HepG2 (cell line): ENCODE data around the gene MEI1. TPM values are rescaled to one million over a fixed set of nuclear protein-coding genes. Genes with fewer than 3 reads are reported as not detected.
A peak's percentile ranks its signal among the peaks of the same experiment; 100 is the strongest.

Source experiments
- ATAC-seq: fragments of 200-7000 bp; cut with Tn5 transposase; 3 replicates; pipeline ENCODE4 v1.9.1; 2020; ENCODE audit warnings: mild to moderate bottlenecking, moderate library complexity
- BruUV-seq: library from RNA; stranded (reverse); fragments of 400-500 nt; replicated peaks from 2 replicates; lab custom pipeline; 2021; lab: Mats Ljungman, UMichigan
- CTCF ChIA-PET: fragments of 300-600 bp; formaldehyde crosslinking; extraction: SDS; loops from one replicate; lab custom pipeline; 2021; ENCODE audit warnings: low total read pairs, inconsistent platforms, low intra/inter-chr PET ratio; lab: Yijun Ruan, JAX
- POLR2A ChIA-PET: fragments of 350-600 bp; sonication (Branson Sonifier 250); formaldehyde crosslinking; loops from one replicate; lab custom pipeline; 2020; ENCODE audit warnings: antibody characterized with exemption, inconsistent platforms; lab: Yijun Ruan, JAX
- DNase-seq: peaks from one replicate; pipeline ENCODE4 v3.0.0-alpha.2; 2015; ENCODE audit warnings: low spot score
- FAIRE-seq: peaks from 3 replicates; lab custom pipeline; 2011; peaks lifted over from hg19 to GRCh38; lab: Jason Lieb, UNC
- H2AFZ ChIP-seq: one replicate; pipeline ENCODE4 v1.6.1; 2011; ENCODE audit warnings: low read length, inconsistent platforms
- H3K27ac ChIP-seq: fragments of 300-600 bp; 3 replicates; pipeline ENCODE4 v1.8.0; 2011; ENCODE audit warnings: mixed run types, mild to moderate bottlenecking, mixed read lengths, low read length, inconsistent platforms; ENCODE audit not compliant: insufficient read depth; ENCODE audit errors: extremely low read length
- H3K27me3 ChIP-seq, 2 experiments: fragments of 200-600 bp in 1 of 2; 2 replicates in 1 of 2; 3 replicates in 1 of 2; pipeline versions ENCODE4 v1.6.0 to v1.8.0; 2011; ENCODE audit warnings: low read length in 2 of 2, mild to moderate bottlenecking in 2 of 2, moderate library complexity in 2 of 2, inconsistent platforms in 1 of 2; ENCODE audit not compliant: insufficient read depth in 2 of 2, control insufficient read depth in 1 of 2
- H3K36me3 ChIP-seq, 2 experiments: fragments of 200-600 bp in 1 of 2; replicated peaks in 1 of 2; 2 replicates in 1 of 2; 3 replicates in 1 of 2; pipeline versions ENCODE4 v1.5.1 to v1.8.0; 2011; ENCODE audit warnings: low read length in 2 of 2, inconsistent platforms in 1 of 2; ENCODE audit not compliant: insufficient read depth in 2 of 2, control insufficient read depth in 1 of 2
- H3K4me1 ChIP-seq: 2 replicates; pipeline ENCODE4 v1.5.1; 2012; ENCODE audit warnings: low read length, inconsistent platforms; ENCODE audit not compliant: insufficient read depth
- H3K4me2 ChIP-seq: 2 replicates; pipeline ENCODE4 v1.6.0; 2011; ENCODE audit warnings: low read depth, low read length, inconsistent platforms
- H3K4me3 ChIP-seq, 3 experiments: fragments of 200-600 bp in 1 of 3; sonication (generic), shearing (Covaris generic) in 1 of 3; replicated peaks in 1 of 3; 2 replicates each; pipeline ENCODE4 v1.5.1; 2011 to 2016; ENCODE audit warnings: low read length in 3 of 3, inconsistent platforms in 2 of 3, low read depth in 2 of 3, mild to moderate bottlenecking in 2 of 3, control low read depth in 1 of 3, mixed read lengths in 1 of 3; ENCODE audit not compliant: insufficient read depth in 1 of 3
- H3K79me2 ChIP-seq: one replicate; pipeline ENCODE4 v1.6.1; 2011; ENCODE audit warnings: low read length, inconsistent platforms; ENCODE audit not compliant: insufficient read depth
- H3K9ac ChIP-seq: 2 replicates; pipeline ENCODE4 v1.6.0; 2011; ENCODE audit warnings: mild to moderate bottlenecking, low read depth, low read length, inconsistent platforms; ENCODE audit not compliant: insufficient read depth
- H3K9me3 ChIP-seq: 2 replicates; pipeline ENCODE4 v1.5.1; 2012; ENCODE audit warnings: mild to moderate bottlenecking, low read length
- H4K20me1 ChIP-seq: 2 replicates; pipeline ENCODE4 v1.6.0; 2011; ENCODE audit warnings: inconsistent platforms, mild to moderate bottlenecking, low read length, moderate library complexity; ENCODE audit not compliant: insufficient read depth
- CHCHD3 ChIP-seq: sonication (generic); formaldehyde crosslinking; IDR thresholded peaks from 2 replicates; pipeline ENCODE4 v1.8.0; 2022; ENCODE audit warnings: mild to moderate bottlenecking, missing genetic modification reagents, moderate library complexity
- GLI4 ChIP-seq: sonication (generic); formaldehyde crosslinking; IDR thresholded peaks from 2 replicates; pipeline ENCODE4 v1.5.1; 2020; ENCODE audit warnings: missing genetic modification reagents, mild to moderate bottlenecking, moderate library complexity, borderline replicate concordance
- HNRNPK ChIP-seq: fragments of 200-400 bp; formaldehyde crosslinking; IDR thresholded peaks from 2 replicates; pipeline ENCODE4 v1.6.1; 2018; ENCODE audit warnings: low read length, low read depth, moderate library complexity, mild to moderate bottlenecking; ENCODE audit not compliant: poor library complexity, severe bottlenecking
- IRF2 ChIP-seq: IDR thresholded peaks from 2 replicates; pipeline ENCODE4 v1.6.1; 2018; ENCODE audit warnings: missing genetic modification reagents, missing compliant biosample characterization
- KLF12 ChIP-seq: sonication (generic); formaldehyde crosslinking; IDR thresholded peaks from 2 replicates; pipeline ENCODE4 v1.4.0; 2020; ENCODE audit warnings: missing genetic modification reagents, borderline replicate concordance
- RARG ChIP-seq: sonication (generic); formaldehyde crosslinking; IDR thresholded peaks from 2 replicates; pipeline ENCODE4 v1.4.0; 2020; ENCODE audit warnings: low read depth, mild to moderate bottlenecking, missing genetic modification reagents
- SMAD9 ChIP-seq: sonication (generic); formaldehyde crosslinking; IDR thresholded peaks from 2 replicates; pipeline ENCODE4 v1.5.1; 2020; ENCODE audit warnings: mild to moderate bottlenecking, missing genetic modification reagents
- ZBTB20 ChIP-seq: sonication (generic); formaldehyde crosslinking; IDR thresholded peaks from 2 replicates; pipeline ENCODE4 v1.8.1; 2023; ENCODE audit warnings: missing genetic modification reagents, low read depth, mild to moderate bottlenecking, borderline replicate concordance
- ZNF263 ChIP-seq: sonication (generic); formaldehyde crosslinking; IDR thresholded peaks from 2 replicates; pipeline ENCODE4 v1.4.0; 2020; ENCODE audit warnings: missing genetic modification reagents
- ZNF446 ChIP-seq: sonication (generic); formaldehyde crosslinking; IDR thresholded peaks from 2 replicates; pipeline ENCODE4 v1.5.0; 2020; ENCODE audit warnings: mild to moderate bottlenecking, missing genetic modification reagents
- ZNF616 ChIP-seq: sonication (generic); formaldehyde crosslinking; IDR thresholded peaks from 2 replicates; pipeline ENCODE4 v1.5.0; 2020; ENCODE audit warnings: low read depth, mild to moderate bottlenecking, missing genetic modification reagents
- WGBS: methylation state at CpG from one replicate; pipeline ENCODE4 v1.1.6; 2017; ENCODE audit warnings: low lambda C conversion rate; 5-methylcytosine and 5-hydroxymethylcytosine counted together
- in situ Hi-C: cut with HindIII; loops from 2 replicates; pipeline ENCODE4 v1.10.0; 2017; ENCODE audit warnings: low pct_unique_long_range_greater_than_20kb; ENCODE audit not compliant: extremely low pct_ligation_motif_present
- intact Hi-C: fragments of 100-400 bp; cut with micrococcal nuclease; formaldehyde crosslinking; loops from one replicate; pipeline ENCODE4 v1.10.0; 2022; ENCODE audit not compliant: unreplicated experiment
- polyA plus RNA-seq, 8 experiments: library from polyadenylated mRNA; depleted of rRNA in 3 of 8; stranded (reverse) in 7 of 8; unstranded in 1 of 8; fragments of >200 nt; fragmentation: Illumina TruSeq in 4 of 8; extraction: Trizol in 4 of 8; gene quantifications; 2 replicates each; pipeline versions ENCODE4 v1.2.1 to v1.2.3, GENCODE V29; 2011 to 2016; ENCODE audit warnings: low read depth in 4 of 8, missing spikeins in 1 of 8, mixed read lengths in 1 of 8; ENCODE audit not compliant: insufficient read depth in 1 of 8
- total RNA-seq, 5 experiments: library from RNA; depleted of rRNA; stranded (reverse); fragments of >200 nt; fragmentation: Illumina TruSeq; extraction: Trizol; gene quantifications; 2 replicates each; pipeline ENCODE4 v1.2.3, GENCODE V29; 2016; ENCODE audit warnings: low read depth in 1 of 5

The MEI1 gene
- total and polyA plus RNA-seq, 2 of the 13 experiments (the other 11 are each of a cell fraction or from before 2014, with no cell fraction given) = 0.75 to 1.9 TPM

DNA sequence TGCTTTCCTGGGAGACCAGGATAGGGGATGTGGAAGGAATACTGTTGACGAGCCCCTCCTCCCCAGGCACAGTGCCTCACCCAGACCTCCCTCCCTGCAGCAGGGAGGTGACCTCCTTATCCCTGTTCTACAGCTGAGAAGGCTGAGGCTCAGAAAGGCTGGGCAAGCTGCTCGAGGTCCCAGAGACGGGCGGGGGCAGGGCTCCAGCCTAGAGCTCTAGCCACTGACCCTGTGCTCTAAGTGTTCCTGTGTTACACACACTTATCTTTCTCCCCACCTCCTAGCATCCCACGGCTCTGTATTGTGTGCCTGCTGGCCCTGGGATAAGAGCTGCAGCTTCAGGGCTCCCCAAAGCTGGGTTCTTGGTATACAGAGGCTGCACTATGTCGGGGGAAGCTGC is 109.1 kb downstream of the MEI1 start:
- Histone ChIP-seq H3K27ac (no peak overlapping the region), H3K79me2 (peaks cover 14% of the 10 kb centered on the region), H3K4me3 (no peak overlapping the region), H3K9me3 (no peaks in the 10 kb centered on the region), H2AFZ (no peak overlapping the region), H3K9ac (no peak overlapping the region), H3K4me2 (no peak overlapping the region), H3K27me3 (no peaks in the 10 kb centered on the region), H4K20me1 (no peaks in the 10 kb centered on the region), H3K36me3 (peaks cover 3 to 14% of the 10 kb centered on the region in 2 experiments; a peak in 3 of 5 replicates), H3K4me1 (peaks cover 12% of the 10 kb centered on the region)
- no TSS peak for BruUV-seq
- ChIA-PET CTCF (no interaction called here), POLR2A (interaction anchor here (1.7 kb wide), 1 partner anchor 8 kb away, joined by 4 read pairs; the partner anchor contains the start of gene CCDC134)
- intact Hi-C loops = no loop called here
- in situ Hi-C loops = no loop called here
- 91% methylated on average over 5 of the region's 6 CpGs for WGBS
- no peak for ATAC-seq
- FAIRE-seq = no peak
- no peak for DNase-seq
- TF ChIP-seq ZNF616 (CRISPR knock-in tag) (no peak), KLF12 (CRISPR knock-in tag) (no peak), CHCHD3 (CRISPR knock-in tag) (no peak), SMAD9 (no peak), ZBTB20 (CRISPR knock-in tag) (no peak), RARG (no peak), GLI4 (CRISPR knock-in tag) (no peak), ZNF446 (no peak), HNRNPK (no peak)

DNA sequence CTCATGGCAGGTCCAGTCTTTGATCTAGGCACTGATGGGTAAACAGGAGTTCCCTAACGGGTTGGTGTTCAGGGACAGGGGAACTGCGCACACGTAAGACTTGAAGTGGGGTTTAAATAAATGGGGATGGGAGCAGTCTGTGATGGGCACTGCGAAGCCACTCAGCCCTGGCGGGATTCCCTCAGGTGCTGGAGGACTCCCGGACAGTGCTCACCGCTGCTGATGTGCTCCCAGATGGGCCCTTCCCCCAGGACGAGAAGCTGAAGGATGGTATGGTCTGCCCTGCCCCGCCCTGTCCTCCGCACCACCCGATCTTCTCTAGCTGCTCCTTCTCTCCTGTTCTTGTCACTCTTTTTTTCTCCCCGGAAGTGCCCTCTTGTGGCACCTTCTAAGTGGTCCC is 110.7 kb downstream of the MEI1 start:
- FAIRE-seq = no peak
- in situ Hi-C loops = no loop called here
- no peak overlapping the region for H3K4me2 ChIP-seq
- no peak overlapping the region for H3K4me3 ChIP-seq
- POLR2A ChIA-PET = interaction anchor here (1.7 kb wide), 1 partner anchor 9 kb away, joined by 4 read pairs; the partner anchor contains the start of gene CCDC134
- H4K20me1 ChIP-seq = no peaks in the 10 kb centered on the region
- CTCF ChIA-PET = no interaction called here
- intact Hi-C loops = no loop called here
- WGBS = 96% methylated on average over 11 of the region's 12 CpGs
- no peak for DNase-seq
- peaks cover 2% of the 10 kb centered on the region for H3K4me1 ChIP-seq
- peak; percentile 74 for TF ChIP-seq ZNF263 (CRISPR knock-in tag)
- no peak for TF ChIP-seq IRF2 (CRISPR knock-in tag)
- no peak overlapping the region for H3K9ac ChIP-seq
- peaks cover 3 to 20% of the 10 kb centered on the region in 2 experiments; a peak in 3 of 5 replicates for H3K36me3 ChIP-seq
- H3K27ac ChIP-seq = no peak overlapping the region
- ATAC-seq = no peak
- peaks cover 4% of the 10 kb centered on the region for H3K79me2 ChIP-seq
- no TSS peak for BruUV-seq
- no peaks in the 10 kb centered on the region for H3K9me3 ChIP-seq
- H3K27me3 ChIP-seq = no peaks in the 10 kb centered on the region
- H2AFZ ChIP-seq = no peak overlapping the region
